Activated CD4-positive, alpha-beta T cell treated with anti-CD3 and anti-CD28 coated beads for 36 hours (primary cell): ENCODE results near the gene FADS1. TPM values are rescaled to one million over a fixed set of nuclear protein-coding genes. Genes with fewer than 3 reads are reported as not detected.

Experiments
- ATAC-seq: fragments of 200-7000 bp; cut with Tn5 transposase; one replicate; pipeline ENCODE4 v1.10.0; 2021; ENCODE audit warnings: mild to moderate bottlenecking, moderate library complexity
- CTCF ChIA-PET: fragments of 350-600 bp; sonication (Branson Sonifier 250); formaldehyde crosslinking; loops from one replicate; lab custom pipeline; 2021; ENCODE audit warnings: antibody characterized with exemption; lab: Charles Lee
- POLR2A ChIA-PET: fragments of 350-600 bp; sonication (Branson Sonifier 250); formaldehyde crosslinking; loops from one replicate; lab custom pipeline; 2021; ENCODE audit warnings: antibody characterized with exemption, inconsistent platforms; lab: Charles Lee
- DNase-seq: peaks from one replicate; pipeline ENCODE4 v3.0.0-alpha.2; 2020
- H3K27ac Mint-ChIP-seq: one replicate; pipeline ENCODE4 v1.8.0; 2021; ENCODE audit warnings: mixed read lengths
- H3K27me3 Mint-ChIP-seq: one replicate; pipeline ENCODE4 v1.8.0; 2021; ENCODE audit warnings: mixed read lengths
- H3K36me3 Mint-ChIP-seq: one replicate; pipeline ENCODE4 v1.8.0; 2021; ENCODE audit warnings: low read depth, mixed read lengths
- H3K4me1 Mint-ChIP-seq: one replicate; pipeline ENCODE4 v1.8.0; 2021; ENCODE audit warnings: mixed read lengths
- H3K4me3 Mint-ChIP-seq: one replicate; pipeline ENCODE4 v1.8.0; 2021; ENCODE audit warnings: mild to moderate bottlenecking, moderate library complexity, mixed read lengths
- H3K9me3 Mint-ChIP-seq: one replicate; pipeline ENCODE4 v1.8.0; 2021; ENCODE audit warnings: low read depth, mixed read lengths
- intact Hi-C, 2 experiments: fragments of 100-400 bp; cut with DNase I in 1 of 2; cut with micrococcal nuclease in 1 of 2; formaldehyde crosslinking; loops; one replicate each; pipeline versions ENCODE4 v1.14.2 to v1.15.1; 2022 to 2024; cut with DNase I, micrococcal nuclease
- total RNA-seq, 2 experiments: library from RNA; stranded (reverse); gene quantifications; one replicate each; pipeline ENCODE4 v1.2.3, GENCODE V29; 2021

FADS1 gene
- total RNA-seq, 2 experiments from 2014 or later, result 18.9 to 23.7 TPM

- CTCF ChIA-PET, result no interaction called here
- DNase-seq, result no peak
- no peak for ATAC-seq
- Mint-ChIP-seq H3K36me3 (no peaks in the 10 kb centered on the region), H3K27ac (no peak overlapping the region), H3K4me1 (peaks cover 11% of the 10 kb centered on the region), H3K27me3 (peaks cover 5% of the 10 kb centered on the region), H3K9me3 (no peaks in the 10 kb centered on the region), H3K4me3 (no peak overlapping the region)
- intact Hi-C loops, result no loop called here
- POLR2A ChIA-PET, result no interaction called here
Observed at GRCh38 chr11:61773809-61774208, 43.0 kb downstream of the FADS1 start.

- ChIA-PET CTCF (interaction anchor here (0.9 kb wide), 1 partner anchor 22 kb away, joined by 3 read pairs; no protein-coding TSS in a partner anchor), POLR2A (no interaction called here)
Observed at GRCh38 chr11:61773356-61773755, 43.4 kb downstream of the FADS1 start.

GRCh38 chr11:61771985-61772455 is 44.8 kb downstream of the FADS1 start:
- peaks cover 6% of the 10 kb centered on the region for H3K4me1 Mint-ChIP-seq

More at GRCh38 chr11:61773356-61773755, 43.4 kb downstream of the FADS1 start:
- H3K9me3 Mint-ChIP-seq, result no peaks in the 10 kb centered on the region
- H3K27me3 Mint-ChIP-seq, result peaks cover 5% of the 10 kb centered on the region
- intact Hi-C loops, result no loop called here
- no peaks in the 10 kb centered on the region for H3K36me3 Mint-ChIP-seq
- ATAC-seq, result no peak
- no peak overlapping the region for H3K4me3 Mint-ChIP-seq
- H3K4me1 Mint-ChIP-seq, result peaks cover 11% of the 10 kb centered on the region
- DNase-seq, result no peak
- H3K27ac Mint-ChIP-seq, result no peak overlapping the region

GRCh38 chr11:61771195-61771894 is 45.5 kb downstream of the FADS1 start:
- CTCF ChIA-PET, result interaction anchor here (0.6 to 0.7 kb wide), 2 partner anchors 11 to 396 kb away, joined by 3 to 4 read pairs; no protein-coding TSS in a partner anchor
- no peaks in the 10 kb centered on the region for H3K9me3 Mint-ChIP-seq
- no peaks in the 10 kb centered on the region for H3K36me3 Mint-ChIP-seq
- no peak for DNase-seq
- no peaks in the 10 kb centered on the region for H3K27me3 Mint-ChIP-seq
- no peak overlapping the region for H3K27ac Mint-ChIP-seq
- POLR2A ChIA-PET, result no interaction called here
- H3K4me1 Mint-ChIP-seq, result no peaks in the 10 kb centered on the region
- intact Hi-C loops, result no loop called here
- ATAC-seq, result no peak
- H3K4me3 Mint-ChIP-seq, result no peak overlapping the region

More at GRCh38 chr11:61771985-61772455, 44.8 kb downstream of the FADS1 start:
- Mint-ChIP-seq H3K4me3 (no peak overlapping the region), H3K36me3 (no peaks in the 10 kb centered on the region), H3K27me3 (no peaks in the 10 kb centered on the region), H3K9me3 (no peaks in the 10 kb centered on the region), H3K27ac (no peak overlapping the region)
- ChIA-PET POLR2A (no interaction called here), CTCF (interaction anchor here (0.6 to 1.1 kb wide), 4 partner anchors 10 to 395 kb away, joined by 3 to 4 read pairs (median 3); no protein-coding TSS in a partner anchor)
- DNase-seq, result no peak
- ATAC-seq, result no peak
- intact Hi-C loops, result no loop called here

- ChIA-PET CTCF (no interaction called here), POLR2A (no interaction called here)
- H3K9me3 Mint-ChIP-seq, result no peaks in the 10 kb centered on the region
- no peak overlapping the region for H3K4me3 Mint-ChIP-seq
- no peak for DNase-seq
- no peaks in the 10 kb centered on the region for H3K27me3 Mint-ChIP-seq
- no peak overlapping the region for H3K27ac Mint-ChIP-seq
- H3K4me1 Mint-ChIP-seq, result no peaks in the 10 kb centered on the region
- intact Hi-C loops, result no loop called here
- no peak for ATAC-seq
- H3K36me3 Mint-ChIP-seq, result no peaks in the 10 kb centered on the region
Observed at GRCh38 chr11:61769946-61770683, 46.7 kb downstream of the FADS1 start.

GRCh38 chr11:61769169-61769920 is 47.5 kb downstream of the FADS1 start:
- ATAC-seq, result no peak
- no peaks in the 10 kb centered on the region for H3K4me1 Mint-ChIP-seq
- no peaks in the 10 kb centered on the region for H3K36me3 Mint-ChIP-seq
- DNase-seq, result no peak
- POLR2A ChIA-PET, result no interaction called here
- H3K4me3 Mint-ChIP-seq, result no peak overlapping the region
- no peaks in the 10 kb centered on the region for H3K27me3 Mint-ChIP-seq
- intact Hi-C loops, result no loop called here
- CTCF ChIA-PET, result no interaction called here
- H3K9me3 Mint-ChIP-seq, result no peaks in the 10 kb centered on the region
- no peak overlapping the region for H3K27ac Mint-ChIP-seq

- intact Hi-C loops, result no loop called here
- Mint-ChIP-seq H3K4me3 (no peak overlapping the region), H3K36me3 (no peaks in the 10 kb centered on the region), H3K27me3 (no peaks in the 10 kb centered on the region), H3K4me1 (no peaks in the 10 kb centered on the region), H3K27ac (no peak overlapping the region), H3K9me3 (no peaks in the 10 kb centered on the region)
- DNase-seq (no peak), ATAC-seq (no peak)
- CTCF ChIA-PET, result interaction anchor here (0.6 kb wide), 1 partner anchor 9 kb away, joined by 3 read pairs; no protein-coding TSS in a partner anchor
- POLR2A ChIA-PET, result no interaction called here
Observed at GRCh38 chr11:61768376-61769076, 48.3 kb downstream of the FADS1 start.

GRCh38 chr11:61766353-61766841 is 50.4 kb downstream of the FADS1 start:
- Mint-ChIP-seq H3K27ac (no peak overlapping the region), H3K36me3 (no peaks in the 10 kb centered on the region), H3K4me1 (no peaks in the 10 kb centered on the region), H3K9me3 (no peaks in the 10 kb centered on the region), H3K4me3 (no peak overlapping the region), H3K27me3 (no peaks in the 10 kb centered on the region)
- intact Hi-C loops, result no loop called here
- DNase-seq (no peak), ATAC-seq (no peak)
- POLR2A ChIA-PET, result no interaction called here
- CTCF ChIA-PET, result interaction anchor here (0.6 to 1.0 kb wide), 2 partner anchors 19 to 400 kb away, joined by 3 read pairs; no protein-coding TSS in a partner anchor

GRCh38 chr11:61765550-61766253 is 51.1 kb downstream of the FADS1 start:
- no peak overlapping the region for H3K4me3 Mint-ChIP-seq
- CTCF ChIA-PET, result interaction anchor here (0.6 kb wide), 1 partner anchor 63 kb away, joined by 4 read pairs; no protein-coding TSS in a partner anchor
- ATAC-seq, result no peak

GRCh38 chr11:61764606-61765260 is 52.1 kb downstream of the FADS1 start:
- Mint-ChIP-seq H3K9me3 (no peaks in the 10 kb centered on the region), H3K4me1 (no peaks in the 10 kb centered on the region)
- CTCF ChIA-PET, result interaction anchor here (0.7 kb wide), 1 partner anchor 61 kb away, joined by 3 read pairs; no protein-coding TSS in a partner anchor

More at GRCh38 chr11:61765550-61766253, 51.1 kb downstream of the FADS1 start:
- Mint-ChIP-seq H3K27me3 (no peaks in the 10 kb centered on the region), H3K36me3 (no peaks in the 10 kb centered on the region), H3K4me1 (no peaks in the 10 kb centered on the region), H3K9me3 (no peaks in the 10 kb centered on the region), H3K27ac (no peak overlapping the region)
- DNase-seq, result no peak
- POLR2A ChIA-PET, result no interaction called here
- intact Hi-C loops, result no loop called here

More at GRCh38 chr11:61764606-61765260, 52.1 kb downstream of the FADS1 start:
- no peak for ATAC-seq
- no peaks in the 10 kb centered on the region for H3K36me3 Mint-ChIP-seq
- POLR2A ChIA-PET, result no interaction called here
- no peak for DNase-seq
- H3K27ac Mint-ChIP-seq, result no peak overlapping the region
- no peak overlapping the region for H3K4me3 Mint-ChIP-seq
- intact Hi-C loops, result no loop called here
- H3K27me3 Mint-ChIP-seq, result no peaks in the 10 kb centered on the region
